Measurements from ENCODE around the gene VPS51. TPM values are rescaled to one million over a fixed set of nuclear protein-coding genes. Genes with fewer than 3 reads are reported as not detected.

The VPS51 gene
- total and polyA plus RNA-seq, 2 of the 4 experiments (the other 2 are of a cell fraction): 56.3 to 113 TPM

DNA sequence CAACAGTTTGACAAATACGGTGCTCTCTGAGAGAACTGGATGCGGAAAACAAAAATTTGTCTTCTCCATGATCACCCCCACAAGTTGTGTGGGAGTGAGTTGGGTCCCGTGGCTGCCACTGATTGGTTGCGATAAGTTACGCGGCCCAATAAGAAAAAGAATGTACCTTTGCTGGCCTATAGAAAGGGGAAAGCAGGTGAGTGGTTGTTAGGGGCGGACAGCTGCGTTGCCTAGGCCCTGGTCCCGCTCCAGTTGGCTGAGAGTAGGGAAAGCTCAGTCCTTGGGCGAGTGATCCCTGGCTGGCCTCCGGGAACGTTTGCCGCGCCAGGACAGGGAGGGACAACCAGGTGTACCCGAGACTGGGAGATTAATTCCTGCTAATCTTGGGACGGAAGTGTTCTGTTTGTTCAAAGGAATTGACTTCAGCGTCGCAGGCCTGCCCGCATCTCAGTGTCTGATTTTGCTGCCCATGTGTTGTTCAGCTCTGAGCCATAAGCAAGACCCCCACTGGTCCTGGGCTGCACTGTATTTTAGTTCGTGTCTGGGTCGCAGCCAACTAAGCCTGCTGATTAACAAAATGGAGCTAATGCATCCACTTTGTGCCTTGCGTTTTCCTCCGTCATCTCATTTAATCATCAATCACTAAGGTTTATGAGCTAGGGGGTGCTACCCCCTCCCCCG, 39.1 kb downstream of the VPS51 start (continued):
- TF ChIP-seq MXI1 (IDR thresholded peaks at IDR 0.05; ENCODE audit: borderline replicate concordance, low read depth, low read length) (no peak), RFX5 (IDR thresholded peaks at IDR 0.05; ENCODE audit: low read depth, low read length) (no peak)

DNA sequence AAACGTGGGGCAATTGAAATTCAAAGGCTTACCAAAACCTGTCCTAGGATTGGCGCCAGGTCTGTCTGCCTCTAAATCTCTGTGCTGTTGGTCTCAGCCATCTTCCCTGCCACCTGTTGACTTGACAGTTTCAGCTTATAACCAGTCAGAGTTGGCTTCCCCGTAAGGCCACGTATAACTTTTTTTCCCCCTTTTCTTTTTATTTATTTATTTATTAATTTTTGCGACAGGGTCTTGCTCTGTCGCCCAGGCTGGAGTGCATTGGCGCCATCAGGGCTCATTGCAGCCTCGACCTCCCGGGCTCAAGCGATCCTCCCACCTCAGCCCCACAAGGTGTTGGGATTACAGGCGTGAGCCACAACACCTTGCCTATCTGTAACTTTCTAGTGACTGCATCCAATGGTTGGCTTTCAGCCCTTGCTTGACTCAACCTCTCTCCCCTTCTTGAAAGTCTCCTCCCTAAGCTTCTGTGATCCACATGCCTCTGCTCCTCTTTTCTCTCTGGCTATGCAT, 39.7 kb downstream of the VPS51 start:
- H4K20me1 ChIP-seq (ENCODE audit: insufficient read depth, low read length): peaks cover 28% of the 10 kb centered on the region
- H2BK20ac ChIP-seq (ENCODE audit: low read depth, low read length): no peak overlapping the region
- in situ Hi-C loops (cut with MboI; ENCODE audit: low sequenced_read_pairs) (no loop called here), dilution Hi-C loops (cut with HindIII; ENCODE audit: low sequenced_read_pairs, unreplicated experiment) (no loop called here), intact Hi-C loops (cut with micrococcal nuclease) (no loop called here)
- peaks cover 2% of the 10 kb centered on the region; the same call in 1 of the 2 replicates for H3K27me3 ChIP-seq (ENCODE audit: control insufficient read depth, insufficient read depth, low read length)
- peaks cover 22% of the 10 kb centered on the region for H3K36me3 ChIP-seq (ENCODE audit: control insufficient read depth, insufficient read depth, low read length)
- H3K79me1 ChIP-seq (ENCODE audit: low read depth in 1 of 2, low read length in 2 of 2): peaks cover 18 to 43% of the 10 kb centered on the region in 2 experiments
- no peak overlapping the region for H3K18ac ChIP-seq (ENCODE audit: low read depth, low read length)
- peak overlapping the region; percentile 36; the same call in 1 of the 2 replicates for H3K23ac ChIP-seq (ENCODE audit: low read depth, low read length)
- no peak for DNase-seq
- peak overlapping the region; percentile 83 for H3K4me2 ChIP-seq (ENCODE audit: low read depth, low read length)
- ChIA-PET CTCF (interaction anchor here (0.6 kb wide), 2 partner anchors 13 to 290 kb away, joined by 4 to 5 read pairs; no protein-coding TSS in a partner anchor), POLR2A (ENCODE audit: unreplicated experiment) (no interaction called here)
- H3K27ac ChIP-seq (ENCODE audit: insufficient read depth, low read length): no peak overlapping the region; the same call in 1 of the 2 replicates
- H3K14ac ChIP-seq (replicated peaks; ENCODE audit: low read depth, low read length): peak overlapping the region; percentile 82
- H4K5ac ChIP-seq (ENCODE audit: low read depth, low read length): peak overlapping the region; percentile 56; the same call in 1 of the 2 replicates
- peaks cover 6% of the 10 kb centered on the region; the same call in 1 of the 2 replicates for H3K4me1 ChIP-seq (ENCODE audit: control insufficient read depth, insufficient read depth, low read length)
- H2AFZ ChIP-seq (replicated peaks; ENCODE audit: low read length, poor library complexity): peak overlapping the region; percentile 99
- H2AK9ac ChIP-seq (replicated peaks; ENCODE audit: low read depth, low read length, poor library complexity): peak overlapping the region; percentile 79
- H4K91ac ChIP-seq (ENCODE audit: insufficient read depth, low read depth, low read length): peak overlapping the region; percentile 64; the same call in 1 of the 2 replicates
- peak overlapping the region; percentile 72 for H3K9ac ChIP-seq (ENCODE audit: low read depth, low read length)
- H2BK15ac ChIP-seq (ENCODE audit: low read depth, low read length): no peak overlapping the region
- peaks cover 21% of the 10 kb centered on the region for H3K9me1 ChIP-seq (ENCODE audit: insufficient read depth, low read length)
- H4K8ac ChIP-seq (ENCODE audit: low read depth in 2 of 2, low read length in 2 of 2): peak overlapping the region; percentile 93 to 99
- H2BK120ac ChIP-seq (ENCODE audit: low read depth, low read length): no peak overlapping the region
- no TSS peak for BruUV-seq (replicated peaks)
- peak overlapping the region; percentile 67 for H2AK5ac ChIP-seq (ENCODE audit: low read depth, low read length)
- no peaks in the 10 kb centered on the region for H3K9me3 ChIP-seq (ENCODE audit: control insufficient read depth, insufficient read depth, low read length)
- peak overlapping the region; percentile 63 for H3K4me3 ChIP-seq (ENCODE audit: insufficient read depth, low read depth, low read length)
- WGBS, 2 experiments (ENCODE audit: extremely low coverage in 2 of 2, insufficient read length in 1 of 2): 71% methylated on average over 6 of the region's 11 CpGs; no CpG with 5 or more reads in 1 of the 2 experiments
- no peak overlapping the region for H2BK5ac ChIP-seq (ENCODE audit: low read depth, low read length, poor library complexity, severe bottlenecking)
- H3K56ac ChIP-seq (ENCODE audit: extremely low read depth, insufficient read depth, low read length): no peak overlapping the region
- no peak for ATAC-seq (ENCODE audit: low read depth)
- peak overlapping the region; percentile 81 for H3K4ac ChIP-seq (ENCODE audit: low read depth, low read length)
- no peak for TF ChIP-seq BHLHE40 (IDR thresholded peaks at IDR 0.05; ENCODE audit: low read depth, low read length)
- TF ChIP-seq RAD21 (IDR thresholded peaks at IDR 0.05; ENCODE audit: low read length): no peak
- no peak for TF ChIP-seq RCOR1 (IDR thresholded peaks at IDR 0.05; ENCODE audit: insufficient replicate concordance, low read length)
- TF ChIP-seq MAFK (IDR thresholded peaks at IDR 0.05; ENCODE audit: low read depth, low read length): no peak
- TF ChIP-seq MAZ (IDR thresholded peaks at IDR 0.05; ENCODE audit: borderline replicate concordance, low read depth, low read length): no peak
- TF ChIP-seq RFX5 (IDR thresholded peaks at IDR 0.05; ENCODE audit: low read depth, low read length): no peak
- TF ChIP-seq, protein P1, sequence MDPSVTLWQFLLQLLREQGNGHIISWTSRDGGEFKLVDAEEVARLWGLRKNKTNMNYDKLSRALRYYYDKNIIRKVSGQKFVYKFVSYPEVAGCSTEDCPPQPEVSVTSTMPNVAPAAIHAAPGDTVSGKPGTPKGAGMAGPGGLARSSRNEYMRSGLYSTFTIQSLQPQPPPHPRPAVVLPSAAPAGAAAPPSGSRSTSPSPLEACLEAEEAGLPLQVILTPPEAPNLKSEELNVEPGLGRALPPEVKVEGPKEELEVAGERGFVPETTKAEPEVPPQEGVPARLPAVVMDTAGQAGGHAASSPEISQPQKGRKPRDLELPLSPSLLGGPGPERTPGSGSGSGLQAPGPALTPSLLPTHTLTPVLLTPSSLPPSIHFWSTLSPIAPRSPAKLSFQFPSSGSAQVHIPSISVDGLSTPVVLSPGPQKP (IDR thresholded peaks at IDR 0.05; ENCODE audit: borderline replicate concordance, low read depth, low read length): no peak
- TF ChIP-seq CEBPB (IDR thresholded peaks at IDR 0.05; ENCODE audit: low read depth, low read length): no peak
- TF ChIP-seq, protein P2, sequence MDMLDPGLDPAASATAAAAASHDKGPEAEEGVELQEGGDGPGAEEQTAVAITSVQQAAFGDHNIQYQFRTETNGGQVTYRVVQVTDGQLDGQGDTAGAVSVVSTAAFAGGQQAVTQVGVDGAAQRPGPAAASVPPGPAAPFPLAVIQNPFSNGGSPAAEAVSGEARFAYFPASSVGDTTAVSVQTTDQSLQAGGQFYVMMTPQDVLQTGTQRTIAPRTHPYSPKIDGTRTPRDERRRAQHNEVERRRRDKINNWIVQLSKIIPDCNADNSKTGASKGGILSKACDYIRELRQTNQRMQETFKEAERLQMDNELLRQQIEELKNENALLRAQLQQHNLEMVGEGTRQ (IDR thresholded peaks at IDR 0.05; ENCODE audit: low read depth, low read length): no peak
- TF ChIP-seq, protein P3, sequence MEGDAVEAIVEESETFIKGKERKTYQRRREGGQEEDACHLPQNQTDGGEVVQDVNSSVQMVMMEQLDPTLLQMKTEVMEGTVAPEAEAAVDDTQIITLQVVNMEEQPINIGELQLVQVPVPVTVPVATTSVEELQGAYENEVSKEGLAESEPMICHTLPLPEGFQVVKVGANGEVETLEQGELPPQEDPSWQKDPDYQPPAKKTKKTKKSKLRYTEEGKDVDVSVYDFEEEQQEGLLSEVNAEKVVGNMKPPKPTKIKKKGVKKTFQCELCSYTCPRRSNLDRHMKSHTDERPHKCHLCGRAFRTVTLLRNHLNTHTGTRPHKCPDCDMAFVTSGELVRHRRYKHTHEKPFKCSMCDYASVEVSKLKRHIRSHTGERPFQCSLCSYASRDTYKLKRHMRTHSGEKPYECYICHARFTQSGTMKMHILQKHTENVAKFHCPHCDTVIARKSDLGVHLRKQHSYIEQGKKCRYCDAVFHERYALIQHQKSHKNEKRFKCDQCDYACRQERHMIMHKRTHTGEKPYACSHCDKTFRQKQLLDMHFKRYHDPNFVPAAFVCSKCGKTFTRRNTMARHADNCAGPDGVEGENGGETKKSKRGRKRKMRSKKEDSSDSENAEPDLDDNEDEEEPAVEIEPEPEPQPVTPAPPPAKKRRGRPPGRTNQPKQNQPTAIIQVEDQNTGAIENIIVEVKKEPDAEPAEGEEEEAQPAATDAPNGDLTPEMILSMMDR (conservative IDR thresholded peaks at IDR 0.05; ENCODE audit: low read depth, low read length): no peak
- no peak for TF ChIP-seq POLR2A (IDR thresholded peaks at IDR 0.05; ENCODE audit: low read depth, low read length)

Data from IMR-90 (cell line).